COLO668 (cell line): ENCODE data around the gene SFI1.
A peak's percentile ranks its signal among the peaks of the same experiment; 100 is the strongest.
"Not testable (repeated sequence)": the region's sequence is repeated elsewhere in the genome, so short reads cannot be mapped to it uniquely, and the experiment has no call there.

ENCODE experiments used
- DNase-seq: peaks from one replicate; lab custom pipeline; 2025; ENCODE audit not compliant: unreplicated experiment; lab: John Stamatoyannopoulos, UW

SFI1 gene

GRCh38 chr22:31586137-31586920 lies 90.0 kb downstream of the SFI1 start:
- no peak for DNase-seq

- DNase-seq: no peak
Observed at GRCh38 chr22:31588970-31589675, 92.8 kb downstream of the SFI1 start.

- DNase-seq: not testable (repeated sequence)
Observed at GRCh38 chr22:31590161-31590560, 93.8 kb downstream of the SFI1 start.

- no peak for DNase-seq
Observed at GRCh38 chr22:31595271-31595670, 98.9 kb downstream of the SFI1 start.

GRCh38 chr22:31602259-31602952 lies 106.1 kb downstream of the SFI1 start:
- DNase-seq: no peak

GRCh38 chr22:31603081-31603525 lies 106.8 kb downstream of the SFI1 start:
- DNase-seq: no peak

GRCh38 chr22:31603574-31603973 lies 107.2 kb downstream of the SFI1 start:
- DNase-seq: no peak

GRCh38 chr22:31604137-31604705 lies 107.9 kb downstream of the SFI1 start:
- DNase-seq: peak; percentile 31

- DNase-seq: no peak
Observed at GRCh38 chr22:31604746-31605705, 108.7 kb downstream of the SFI1 start.

GRCh38 chr22:31605851-31606585 lies 109.7 kb downstream of the SFI1 start:
- peak; percentile 40 for DNase-seq

GRCh38 chr22:31607696-31608095 lies 111.4 kb downstream of the SFI1 start:
- no peak for DNase-seq

GRCh38 chr22:31609716-31610115 lies 113.4 kb downstream of the SFI1 start:
- no peak for DNase-seq

GRCh38 chr22:31610611-31611010 lies 114.3 kb downstream of the SFI1 start:
- no peak for DNase-seq

- DNase-seq: no peak
Observed at GRCh38 chr22:31611061-31611760, 114.9 kb downstream of the SFI1 start.

- DNase-seq: no peak
Observed at GRCh38 chr22:31612891-31613285, 116.6 kb downstream of the SFI1 start.

GRCh38 chr22:31613286-31613903 lies 117.1 kb downstream of the SFI1 start:
- DNase-seq: peak; percentile 21

GRCh38 chr22:31613904-31614296 lies 117.6 kb downstream of the SFI1 start:
- DNase-seq: no peak

- no peak for DNase-seq
Observed at GRCh38 chr22:31614781-31615490, 118.6 kb downstream of the SFI1 start.
